TTC549 (cell line): ENCODE results near the gene TMEM164.

Experiments used
- FAIRE-seq: peaks from 2 replicates; lab custom pipeline; 2012; peaks lifted over from hg19 to GRCh38; lab: Jason Lieb, UNC

TMEM164 gene

DNA sequence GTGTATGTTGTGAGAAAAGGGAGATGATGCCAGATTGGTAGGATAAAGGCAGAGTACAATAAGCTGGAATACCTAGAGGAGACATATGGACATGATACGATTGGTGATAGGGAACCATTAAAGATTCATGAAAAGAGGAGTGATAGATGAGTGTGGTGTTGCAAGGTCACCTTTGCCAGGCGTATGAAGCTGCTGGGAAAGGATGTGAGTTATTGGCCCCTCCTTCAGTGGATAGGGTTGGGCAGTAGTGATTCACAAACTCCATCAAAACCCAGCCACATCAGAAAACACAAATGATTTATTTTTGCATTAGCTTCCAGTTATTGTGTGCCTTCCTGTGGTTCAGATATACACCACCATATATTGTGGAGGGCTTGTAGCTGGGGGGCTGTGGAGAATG is 34.3 kb downstream of the TMEM164 start:
- FAIRE-seq = no peak

DNA sequence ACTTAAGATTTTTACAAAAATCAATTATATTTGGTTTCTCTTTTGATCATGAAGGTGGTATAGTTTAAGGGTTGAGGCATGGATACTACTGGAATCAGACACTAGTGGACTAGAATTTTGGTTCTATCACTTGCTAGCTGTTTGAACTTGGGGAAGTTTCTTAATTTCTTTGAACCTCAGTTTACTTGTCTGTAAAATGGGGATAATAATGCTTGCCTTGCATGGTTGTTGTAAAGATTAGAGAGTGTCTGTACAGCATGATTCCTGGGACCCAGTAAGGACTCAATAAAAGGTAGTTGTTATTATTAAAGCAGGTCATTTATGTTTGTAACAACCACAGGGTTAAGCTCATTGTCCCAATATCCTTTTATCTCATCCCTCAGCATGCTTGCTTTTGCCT is 36.0 kb downstream of the TMEM164 start:
- no peak for FAIRE-seq

DNA sequence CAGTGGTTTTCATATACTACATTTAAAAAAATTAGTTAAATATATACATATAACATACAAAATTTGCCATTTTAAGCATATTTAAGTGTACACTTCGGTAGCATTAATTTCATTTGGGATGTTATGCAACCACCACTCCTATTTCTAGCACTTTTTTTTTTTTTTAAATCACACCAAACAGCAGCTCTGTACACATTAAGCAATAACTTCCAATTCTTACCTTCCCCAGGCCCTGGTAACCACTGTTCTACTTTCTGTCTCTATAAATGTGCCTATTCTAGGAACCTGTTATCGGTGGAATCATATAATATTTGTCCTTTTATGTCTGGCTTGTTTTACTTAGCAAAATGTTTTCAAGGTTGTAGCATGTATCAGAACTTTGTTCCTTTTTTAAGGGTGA is 39.1 kb downstream of the TMEM164 start:
- FAIRE-seq = no peak

DNA sequence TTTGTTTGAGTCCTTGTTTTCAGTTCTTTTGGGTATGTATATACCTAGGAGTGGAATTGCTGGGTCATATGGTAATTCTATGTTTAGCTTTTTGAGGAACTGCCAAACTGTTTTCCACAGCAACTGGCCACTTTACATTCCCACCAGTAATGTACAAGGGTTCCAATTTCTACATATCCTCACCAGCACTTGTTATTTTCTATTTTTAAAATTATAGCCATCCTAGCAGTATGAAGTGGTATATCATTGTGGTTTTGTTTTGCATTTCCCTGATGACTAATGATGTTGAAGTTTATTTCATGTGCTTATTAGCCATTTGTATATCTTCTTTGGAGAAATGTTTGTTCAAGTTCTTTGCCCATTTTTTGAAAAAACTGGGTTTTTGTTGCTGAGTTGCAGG is 39.6 kb downstream of the TMEM164 start:
- FAIRE-seq = no peak

DNA sequence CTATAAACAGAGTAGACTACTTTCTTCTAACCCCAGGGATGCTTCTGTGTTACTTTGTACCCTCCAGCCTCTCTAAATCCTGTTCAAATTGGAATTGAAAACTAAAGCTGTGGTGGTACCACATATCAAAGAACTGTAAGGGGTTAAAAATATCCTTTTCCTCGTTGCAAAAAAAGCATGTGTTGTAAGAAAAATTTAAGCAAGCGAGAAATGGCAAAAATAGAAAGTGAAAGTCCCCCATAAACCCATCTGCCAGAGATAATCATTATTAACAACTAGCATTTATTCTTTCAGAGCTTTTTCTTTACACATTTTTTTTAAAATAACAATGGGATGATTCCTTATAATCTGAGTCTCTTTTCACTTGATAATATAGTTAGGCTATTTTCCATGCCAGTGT is 40.6 kb downstream of the TMEM164 start:
- FAIRE-seq = no peak

DNA sequence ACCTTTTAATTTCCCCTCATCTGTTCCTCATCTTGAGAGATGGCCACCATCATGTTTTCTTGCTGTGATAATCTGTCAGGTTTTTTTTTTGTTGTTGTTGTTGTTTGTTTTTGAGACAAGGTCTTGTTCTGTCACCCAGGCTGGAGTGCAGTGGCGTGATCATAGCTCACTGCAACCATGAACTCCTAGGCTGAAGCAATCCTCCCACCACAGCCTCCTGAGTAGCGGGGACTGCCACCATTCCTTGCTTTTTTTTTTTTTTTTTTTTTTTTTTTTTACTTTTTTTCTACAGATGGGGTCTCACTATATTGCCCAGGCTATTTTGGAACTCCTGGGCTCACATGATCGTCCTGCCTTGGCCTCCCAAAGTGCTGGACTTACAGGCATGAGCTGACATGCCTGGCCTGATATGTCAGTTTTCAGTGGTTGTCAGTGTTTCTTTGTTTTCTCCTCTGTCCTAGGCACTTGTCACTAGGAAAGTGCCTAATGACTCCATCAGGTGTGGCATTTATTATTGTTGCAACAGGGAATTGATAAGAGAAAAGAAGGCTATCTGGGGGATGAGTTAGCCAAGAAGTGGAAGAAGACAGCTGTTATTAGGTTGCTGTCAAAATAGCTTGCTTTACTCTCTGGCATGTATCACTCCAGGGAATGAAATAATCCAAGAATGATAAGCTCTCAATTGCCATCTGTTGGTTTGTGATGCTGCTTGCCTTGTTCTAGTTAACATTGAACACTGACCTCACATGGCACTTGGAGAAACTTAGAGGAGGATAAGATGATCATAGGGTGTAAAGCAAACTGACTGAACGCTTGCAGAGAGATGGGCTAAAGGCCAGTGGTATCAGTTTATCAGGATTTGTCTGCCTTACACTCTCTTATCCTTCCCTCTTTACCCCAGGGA is 41.7 kb downstream of the TMEM164 start:
- FAIRE-seq = no peak

DNA sequence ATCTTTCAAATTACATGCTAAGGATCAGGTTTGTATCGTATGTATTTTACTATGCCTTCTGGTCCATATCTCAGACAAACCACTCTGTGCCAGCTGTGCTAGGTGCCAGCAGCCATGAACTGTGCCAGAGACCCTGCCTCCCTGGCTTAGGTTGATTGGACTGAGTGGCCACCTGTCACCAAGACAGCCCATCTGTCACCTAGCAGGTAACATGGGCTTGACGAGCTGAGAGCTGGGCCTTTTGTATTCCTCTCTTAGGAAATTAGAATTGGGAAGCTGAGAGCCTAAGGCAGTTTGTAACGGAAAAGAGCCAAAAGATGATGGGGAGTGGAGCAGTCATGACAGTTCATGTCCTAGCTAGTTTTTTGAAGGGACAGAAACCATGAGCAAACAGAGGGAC is 42.5 kb downstream of the TMEM164 start:
- FAIRE-seq = no peak

DNA sequence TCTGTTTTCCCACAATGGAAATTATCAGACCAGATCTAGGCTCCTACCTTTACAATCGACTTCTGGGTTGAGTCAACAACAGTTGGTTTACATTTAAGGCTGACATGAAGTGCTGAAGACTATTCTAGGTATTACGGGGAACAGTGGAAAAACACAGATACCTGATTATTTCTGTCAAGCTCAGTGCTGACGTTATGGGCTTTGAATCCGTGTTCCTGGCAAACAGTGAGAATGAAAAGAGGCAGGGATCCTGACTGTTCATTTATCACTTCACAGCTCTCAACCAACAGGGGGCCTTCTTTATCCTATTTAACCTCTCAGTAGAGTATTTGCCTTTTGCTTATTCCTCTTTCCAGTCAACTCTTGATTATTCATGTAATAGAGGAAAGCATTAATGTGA is 43.1 kb downstream of the TMEM164 start:
- no peak for FAIRE-seq

DNA sequence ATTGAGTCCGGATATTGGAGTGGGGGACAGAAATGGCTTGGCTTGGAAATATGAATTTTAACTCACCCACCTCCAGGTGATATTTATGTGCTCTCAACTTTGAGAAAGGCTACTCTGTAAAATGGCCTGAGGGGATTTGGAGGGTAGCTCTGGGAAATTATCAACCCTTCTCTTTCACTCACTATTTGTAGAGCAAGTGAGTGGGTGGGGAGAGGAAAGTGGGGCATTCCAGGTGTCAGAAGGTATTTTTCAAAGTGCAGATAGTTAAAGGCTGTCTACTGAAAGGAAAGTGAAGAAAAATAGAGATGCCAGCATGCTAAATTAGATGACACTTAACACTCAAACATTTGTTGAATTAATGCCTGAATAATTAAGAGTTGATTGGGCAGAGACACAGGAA is 44.1 kb downstream of the TMEM164 start:
- FAIRE-seq = no peak

DNA sequence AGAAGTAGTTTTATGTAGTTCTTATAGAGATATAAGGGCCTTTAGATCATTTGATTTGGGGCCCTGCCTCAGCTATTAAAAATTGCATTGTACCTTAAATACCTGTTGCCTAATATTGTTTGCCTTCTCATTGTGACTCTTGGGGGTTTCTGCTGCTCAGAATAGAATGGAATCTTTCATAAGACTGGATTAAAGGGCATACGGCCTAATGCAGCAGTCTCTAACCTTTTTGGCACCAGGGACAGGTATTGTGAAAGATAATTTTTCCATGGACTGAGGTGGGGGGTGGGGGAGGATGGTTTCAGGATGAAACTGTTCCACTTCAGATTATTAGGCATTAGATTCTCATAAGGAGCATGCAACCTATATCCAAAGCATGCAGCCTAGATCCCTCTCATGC is 46.2 kb downstream of the TMEM164 start:
- FAIRE-seq = no peak

DNA sequence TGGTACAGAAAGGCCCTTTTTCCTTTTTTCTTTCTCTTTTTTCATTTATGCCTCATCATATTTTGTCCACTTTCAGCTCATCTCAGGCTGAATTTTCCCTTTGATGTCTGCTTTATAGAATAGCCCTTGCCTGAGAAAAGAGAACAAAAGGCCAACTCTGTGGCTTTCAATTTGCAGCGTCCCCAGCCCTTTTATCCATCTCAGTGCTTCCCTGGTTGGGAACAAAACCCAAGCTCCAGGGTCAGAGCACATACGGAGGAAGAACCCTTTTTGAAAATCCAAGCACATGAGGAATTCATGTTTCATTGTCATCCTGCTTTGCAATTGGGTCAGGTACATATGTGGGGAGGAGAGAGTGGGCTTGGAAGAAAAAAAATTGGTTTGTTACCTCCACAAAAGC is 47.5 kb downstream of the TMEM164 start:
- no peak for FAIRE-seq

DNA sequence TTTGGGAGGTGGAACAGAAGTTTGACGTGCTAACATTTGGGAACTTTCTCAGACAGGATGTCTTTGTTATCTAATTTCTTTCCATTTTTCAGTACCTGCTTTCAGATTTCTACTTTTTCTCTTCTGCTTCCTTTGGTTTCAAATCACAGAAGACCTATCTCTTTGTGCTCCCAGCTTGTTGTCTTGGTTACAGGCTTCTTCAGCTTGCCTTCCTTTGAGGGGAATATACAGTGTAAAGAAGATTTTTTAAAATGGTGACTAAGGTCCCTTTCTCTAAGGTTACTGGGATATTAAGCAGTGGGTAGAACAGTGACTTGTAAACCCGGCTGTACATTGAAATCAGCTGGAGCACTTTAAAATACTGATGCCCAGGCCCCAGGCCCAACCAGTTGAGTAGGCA is 48.0 kb downstream of the TMEM164 start:
- FAIRE-seq = no peak

DNA sequence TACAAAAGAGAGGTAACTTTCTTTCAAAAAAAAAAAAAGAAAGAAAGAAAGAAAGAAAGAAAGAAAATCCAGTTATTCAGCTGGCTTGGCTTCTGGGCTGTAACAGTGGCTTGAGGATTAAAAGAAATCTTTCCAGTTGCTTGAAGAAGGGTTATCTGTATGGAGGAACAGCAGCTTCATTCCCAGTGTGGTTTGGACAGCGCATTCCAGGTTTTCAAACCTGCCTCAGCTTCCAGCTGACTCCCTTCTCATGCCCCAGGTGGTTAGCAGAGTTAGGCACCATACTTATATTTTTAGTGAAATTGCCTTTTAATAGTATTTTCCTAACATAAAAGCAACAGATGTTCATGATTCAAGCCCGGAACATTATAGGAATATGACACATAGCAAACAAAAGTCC is 48.6 kb downstream of the TMEM164 start:
- no peak for FAIRE-seq

DNA sequence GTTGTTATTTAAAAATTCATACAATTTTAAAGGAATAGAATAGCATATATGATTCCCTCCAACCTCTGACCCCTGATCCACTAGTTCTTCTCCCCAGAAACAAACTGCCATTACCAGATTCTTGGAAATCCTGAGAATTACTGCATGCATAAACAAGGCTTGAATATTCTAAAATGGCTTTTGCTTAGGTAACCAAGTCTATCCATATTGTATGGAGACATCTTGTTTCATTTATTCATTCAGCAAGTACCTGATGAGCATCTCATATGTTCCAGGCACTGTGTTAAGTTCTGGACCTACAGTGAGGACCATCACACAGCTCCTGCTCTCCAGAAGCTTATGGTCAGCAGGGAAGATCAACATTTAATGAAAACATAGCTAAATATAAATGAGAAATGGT is 49.4 kb downstream of the TMEM164 start:
- no peak for FAIRE-seq

DNA sequence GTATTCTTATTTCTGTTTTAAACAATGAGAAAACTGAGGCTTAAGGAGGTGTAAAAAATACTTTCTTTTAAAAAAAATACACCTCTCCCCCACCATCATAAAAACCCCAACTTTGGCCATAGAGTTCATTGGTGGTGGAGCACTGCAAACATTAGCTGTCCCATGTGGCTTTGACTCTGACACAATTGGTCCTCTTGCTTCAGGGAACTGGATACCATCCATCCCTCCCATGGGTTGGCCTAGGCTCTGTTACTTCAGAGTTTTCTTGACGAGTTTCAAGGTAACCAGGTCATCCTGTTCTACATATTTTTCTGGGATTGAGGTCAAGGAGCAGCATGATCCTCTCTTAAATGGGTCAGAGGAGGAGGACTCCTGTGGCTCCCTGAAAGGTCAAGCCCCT is 50.5 kb downstream of the TMEM164 start:
- no peak for FAIRE-seq

DNA sequence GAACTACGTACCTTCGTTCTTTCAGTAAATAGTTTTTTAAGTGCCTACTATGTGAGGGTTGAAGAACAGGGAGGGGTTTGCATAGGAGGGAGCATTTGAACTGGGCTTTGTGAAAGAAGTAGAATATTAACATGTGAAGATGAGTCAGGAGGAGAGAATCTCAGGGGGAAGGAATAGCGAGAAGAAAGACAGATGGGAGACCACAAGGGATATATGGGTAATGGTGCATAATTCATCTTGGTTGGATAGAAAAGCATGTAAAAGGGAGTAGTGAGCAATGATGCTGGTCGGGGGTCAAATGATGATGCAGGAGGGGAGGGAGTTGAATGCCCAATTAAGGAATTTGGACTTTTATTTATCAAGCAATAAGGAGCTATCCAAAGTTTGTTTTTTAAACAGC is 52.7 kb downstream of the TMEM164 start:
- FAIRE-seq = no peak

DNA sequence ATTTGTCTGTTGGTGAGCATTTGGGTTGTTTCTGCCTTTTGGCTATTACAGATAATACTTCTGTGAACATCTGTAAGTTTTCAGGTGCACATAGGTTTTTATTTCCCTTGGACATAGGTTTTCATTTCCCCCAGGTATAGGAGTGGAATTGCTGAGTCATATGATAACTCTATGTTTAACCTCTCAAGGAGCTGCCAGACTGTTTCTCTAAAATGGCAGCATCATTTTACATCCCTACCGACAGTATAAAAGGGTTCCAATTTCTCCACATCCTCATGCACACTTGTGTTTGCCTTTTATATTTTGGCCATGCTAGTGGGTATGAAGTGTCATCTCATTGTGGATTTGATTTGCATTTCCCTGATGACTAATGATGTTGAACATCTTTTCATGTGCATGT is 53.5 kb downstream of the TMEM164 start:
- no peak for FAIRE-seq

DNA sequence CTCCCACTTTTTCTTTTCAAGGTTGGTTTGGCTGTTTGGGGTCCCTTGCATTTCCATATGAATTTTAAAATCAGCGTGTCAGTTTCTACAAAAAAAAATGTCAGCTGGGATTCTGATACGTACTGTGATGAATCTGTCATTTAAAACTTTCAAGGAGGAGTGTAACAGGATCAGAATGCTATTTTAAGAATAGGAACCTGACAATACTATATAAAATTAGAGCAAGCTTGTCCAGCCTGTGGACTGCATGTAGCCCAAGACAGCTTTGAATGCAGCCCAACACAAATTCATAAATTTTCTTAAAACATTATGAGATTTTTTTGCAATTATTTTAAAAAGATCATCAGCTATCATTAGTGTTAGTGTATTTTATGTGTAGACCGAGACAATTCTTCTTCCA is 56.5 kb downstream of the TMEM164 start:
- no peak for FAIRE-seq

DNA sequence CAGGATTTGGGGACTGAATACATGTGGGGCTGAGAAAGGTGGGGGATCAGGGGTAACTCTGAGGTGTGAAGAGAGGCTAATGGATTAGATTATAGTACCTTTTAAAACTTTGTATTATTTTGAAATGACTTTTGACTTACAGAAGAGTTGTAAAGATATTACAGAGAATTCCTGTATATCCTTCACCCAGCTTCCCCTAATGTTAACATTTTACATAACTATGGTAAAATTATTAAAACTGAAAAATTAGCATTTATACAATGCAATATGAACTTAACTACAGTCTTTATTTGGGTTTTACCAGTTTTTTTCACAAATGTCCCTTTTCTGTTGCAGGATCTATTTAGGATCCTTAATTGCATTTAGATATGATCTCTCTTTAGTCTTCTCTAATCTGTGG is 57.4 kb downstream of the TMEM164 start:
- FAIRE-seq = no peak

DNA sequence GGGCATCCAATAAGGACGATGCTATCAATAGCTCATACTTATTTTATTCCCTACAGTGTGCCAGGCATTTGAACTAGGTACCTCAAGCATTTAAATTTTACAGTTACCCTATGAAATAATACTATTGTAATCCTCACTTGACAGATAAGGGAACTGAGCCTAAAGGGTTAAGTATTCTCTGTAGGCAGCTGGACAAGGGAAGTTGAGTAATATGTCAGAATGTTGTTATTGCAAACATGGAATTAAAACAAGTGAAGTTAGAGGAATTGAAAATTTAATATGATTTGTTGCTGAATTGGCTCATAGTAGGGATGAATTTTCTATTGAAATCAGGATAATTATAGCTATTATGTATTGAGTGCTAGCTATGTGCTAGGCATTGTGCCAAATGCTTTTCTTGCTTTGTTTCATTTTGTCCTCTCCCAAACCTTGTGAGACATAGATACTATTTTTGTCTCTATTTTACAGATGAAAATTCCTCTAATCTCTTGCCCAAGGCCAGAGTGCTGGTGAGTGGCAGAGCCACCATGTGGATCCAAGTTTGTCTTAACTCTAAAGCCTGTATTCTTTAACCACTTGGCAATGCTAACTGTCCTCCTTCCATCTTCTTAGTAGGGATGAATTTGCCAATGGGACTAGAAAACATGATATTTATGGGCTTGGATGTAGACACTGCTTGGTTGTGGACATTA is 58.1 kb downstream of the TMEM164 start:
- no peak for FAIRE-seq

DNA sequence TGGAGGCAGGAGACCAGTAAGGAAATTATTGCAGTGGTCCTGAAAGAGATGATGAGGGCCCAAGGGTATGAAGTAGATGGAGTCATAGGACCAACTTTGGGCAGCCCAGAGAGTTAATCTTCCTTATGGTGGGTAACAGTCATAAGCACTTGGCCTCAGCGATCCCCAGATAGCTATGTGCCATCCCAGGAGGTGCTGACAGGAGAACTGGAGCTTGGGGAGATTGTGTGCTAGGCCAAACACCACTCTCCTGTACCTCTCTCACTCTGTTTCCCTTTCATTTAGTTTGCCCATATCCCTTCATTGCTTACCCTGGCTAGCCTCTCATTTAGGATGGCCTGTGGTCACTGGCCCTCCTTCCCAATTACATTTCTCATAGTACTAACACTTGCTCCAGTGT is 60.0 kb downstream of the TMEM164 start:
- FAIRE-seq = no peak

DNA sequence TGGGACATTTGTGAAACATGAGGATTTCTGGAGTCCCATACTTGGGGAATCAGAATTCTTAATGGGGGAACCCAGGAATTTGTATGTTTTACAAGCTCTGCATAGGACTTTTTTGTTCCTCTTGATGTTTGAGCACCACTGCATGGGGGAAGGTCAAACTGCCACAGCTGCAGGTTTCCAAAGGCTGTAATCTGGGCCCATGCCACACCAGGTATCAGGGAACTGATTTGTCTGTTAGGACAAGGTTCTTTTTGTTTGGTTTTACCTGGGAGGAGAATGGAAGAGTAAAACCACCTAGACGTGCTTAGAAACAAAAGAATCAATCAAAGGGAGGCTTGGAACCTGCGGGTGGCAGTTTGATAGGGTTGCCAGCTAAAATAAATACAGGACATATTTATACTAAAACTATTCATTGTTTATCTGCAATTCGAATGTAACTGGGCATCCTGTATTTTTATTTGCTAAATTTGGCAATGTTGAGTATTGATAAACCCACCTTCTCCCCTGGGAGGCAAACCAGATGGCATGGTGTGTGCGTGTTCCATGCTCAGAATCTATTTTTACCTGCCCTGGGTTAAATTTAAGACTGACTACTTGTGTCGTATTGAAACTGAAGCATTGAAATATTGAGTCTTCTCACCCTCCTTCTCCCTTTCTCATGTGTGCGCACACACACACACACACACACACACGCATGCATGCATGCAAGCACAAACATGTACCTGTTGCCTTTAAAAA is 63.7 kb downstream of the TMEM164 start:
- FAIRE-seq = no peak

DNA sequence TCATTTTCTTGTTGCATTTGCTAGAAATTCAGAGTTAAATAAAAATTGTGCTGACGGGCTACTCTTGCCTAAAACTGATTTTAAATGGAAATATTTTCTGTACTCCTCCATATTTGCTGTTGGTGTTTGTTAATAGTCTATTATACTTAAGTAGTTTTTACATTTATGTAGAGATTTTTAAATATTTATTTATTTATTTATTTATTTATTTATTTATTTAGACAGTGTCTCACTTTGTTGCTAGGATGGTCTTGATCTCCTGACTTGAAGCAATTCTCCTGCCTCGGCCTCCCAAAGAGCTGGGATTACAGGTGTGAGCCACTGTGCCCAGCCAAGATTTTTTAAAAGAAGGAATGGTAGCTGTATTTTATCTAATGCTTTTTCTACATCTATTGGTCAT is 68.1 kb downstream of the TMEM164 start:
- FAIRE-seq = no peak
